ENCODE measurements around the gene TTC12.

TTC12 gene

DNA sequence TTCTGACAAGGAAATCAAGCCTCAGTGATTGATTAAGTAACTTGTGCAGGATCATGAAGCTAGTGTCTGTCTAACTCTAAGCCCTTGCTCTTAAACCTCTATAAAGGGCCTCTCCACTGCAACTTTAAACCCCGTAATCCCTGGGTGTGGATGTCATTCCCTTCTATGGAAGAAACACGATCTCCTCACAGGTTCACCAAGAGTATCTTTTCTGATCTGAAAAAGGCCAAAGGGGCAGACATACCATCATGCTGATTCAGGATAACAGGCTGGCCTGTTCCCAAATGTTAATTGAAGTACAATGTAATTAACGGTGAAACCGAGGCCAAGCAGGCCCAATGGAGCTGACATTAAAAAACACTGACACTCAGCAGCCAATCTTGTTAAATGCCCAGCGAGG lies 17.1 kb downstream of the TTC12 start:
- DNase-seq, result no peak

DNA sequence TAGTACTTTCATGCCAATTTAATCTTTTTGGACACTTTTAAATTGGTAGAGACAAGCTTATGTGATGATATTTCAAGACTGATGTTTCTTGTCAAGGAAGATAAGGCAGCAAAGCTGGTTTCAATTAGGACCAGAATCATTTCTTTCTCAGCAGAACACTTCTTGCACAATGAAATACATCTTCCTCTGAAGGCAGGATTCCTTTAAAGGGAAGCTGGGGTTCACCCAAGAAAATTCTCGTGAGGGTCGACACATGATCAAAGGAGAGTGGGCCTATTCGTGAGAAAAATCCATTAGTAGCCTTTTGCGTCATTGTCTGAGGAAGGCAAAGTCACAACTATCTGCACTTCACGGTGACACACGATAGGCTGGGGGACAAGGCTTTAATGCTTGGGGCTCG lies 17.6 kb downstream of the TTC12 start:
- no peak for DNase-seq

DNA sequence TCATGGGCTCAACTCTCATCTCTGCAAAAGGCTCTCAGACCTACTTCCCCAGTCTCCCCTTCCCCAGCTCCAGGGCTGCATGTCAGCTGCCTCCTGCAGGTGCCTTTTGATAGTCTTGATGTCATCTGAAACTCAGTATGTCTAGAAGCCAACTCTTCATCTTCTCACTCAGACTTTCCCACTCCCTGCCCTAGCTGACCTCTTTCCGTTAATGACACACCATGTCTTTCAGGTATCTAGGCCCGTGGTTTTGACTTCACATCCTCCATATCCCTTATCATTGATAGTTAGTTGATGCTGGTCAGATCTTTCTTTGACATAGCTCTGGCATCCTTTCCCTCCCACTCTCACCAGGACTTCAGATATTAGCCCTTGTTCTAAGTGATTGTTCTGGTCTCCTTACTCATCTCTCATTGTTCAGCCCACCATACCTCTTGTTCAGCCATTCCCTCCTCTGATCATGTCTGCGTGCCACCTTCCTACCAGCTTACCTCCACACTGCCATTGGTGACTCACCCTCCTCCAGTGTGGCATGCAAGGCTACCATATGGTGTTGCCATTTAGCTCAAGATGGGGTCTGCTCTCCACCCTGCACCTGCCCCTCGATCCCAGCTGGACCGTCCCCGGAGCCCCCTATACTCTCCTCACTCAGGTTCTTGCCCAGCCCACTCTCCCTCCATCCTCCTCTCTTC lies 18.4 kb downstream of the TTC12 start:
- no peak for DNase-seq

GRCh38 chr11:113334183-113334582 lies 19.8 kb downstream of the TTC12 start:
- DNase-seq, result no peak

- DNase-seq, result peak; percentile 22
These were observed 24.3 kb downstream of the TTC12 start for GRCh38 chr11:113338730-113339129.

GRCh38 chr11:113339929-113340589 lies 25.7 kb downstream of the TTC12 start:
- peak; percentile 82 for DNase-seq

DNA sequence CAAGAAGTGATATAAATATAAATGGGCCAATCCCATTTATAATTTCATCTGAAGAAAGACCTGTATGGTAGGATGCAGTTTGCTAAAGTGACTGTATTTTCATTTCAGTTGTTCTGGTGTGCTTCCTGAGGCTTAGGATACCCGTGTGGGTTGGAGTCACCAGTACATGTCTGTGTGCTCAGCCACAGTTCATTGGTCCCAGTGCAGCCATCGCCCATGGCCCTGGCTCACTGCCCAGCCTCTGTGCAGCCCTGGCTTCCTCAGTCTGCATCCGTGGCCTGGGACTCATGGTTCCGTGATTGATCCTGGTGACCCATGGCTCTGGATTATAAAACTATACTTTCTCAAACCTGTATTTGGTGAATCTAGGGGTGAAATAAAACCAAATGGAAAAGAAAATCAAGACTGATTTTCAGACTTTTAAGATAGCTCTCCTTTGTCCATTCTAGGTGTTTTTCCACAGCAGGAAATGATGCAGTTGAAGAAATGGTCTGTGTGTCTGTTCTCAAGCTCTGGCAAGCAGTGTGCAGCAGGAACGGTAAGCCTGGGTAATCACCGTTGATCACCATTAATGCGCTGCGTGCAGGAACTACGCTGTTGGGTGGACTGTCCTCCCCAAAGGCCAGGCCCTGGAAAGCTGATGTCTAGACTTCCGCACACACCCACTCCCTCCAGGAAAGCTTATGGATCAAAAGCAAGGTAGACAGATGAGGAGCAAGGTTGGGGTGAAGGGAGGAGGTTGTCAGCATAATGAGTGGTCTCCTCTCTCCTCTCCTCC lies 27.2 kb downstream of the TTC12 start:
- DNase-seq, result peak; percentile 15

DNA sequence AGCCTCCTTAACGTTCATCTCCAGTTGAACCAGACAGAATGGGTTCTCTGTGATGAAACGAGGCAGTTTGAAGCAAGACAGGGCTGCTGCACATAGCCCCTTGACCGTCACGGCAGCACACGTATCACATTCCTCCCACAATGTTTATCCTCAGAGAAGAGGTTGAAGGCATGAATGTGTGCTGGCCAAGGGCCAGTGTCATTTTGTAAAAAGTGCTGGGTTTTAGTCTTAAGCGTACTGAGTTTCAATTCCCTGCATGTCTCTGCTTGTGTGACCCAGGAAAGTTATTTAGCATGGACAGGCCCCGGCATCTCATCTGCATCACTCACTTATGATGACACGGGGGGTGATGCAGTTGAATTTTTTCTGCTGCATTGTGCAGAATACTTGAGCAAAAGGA lies 31.6 kb downstream of the TTC12 start:
- no peak for DNase-seq

DNA sequence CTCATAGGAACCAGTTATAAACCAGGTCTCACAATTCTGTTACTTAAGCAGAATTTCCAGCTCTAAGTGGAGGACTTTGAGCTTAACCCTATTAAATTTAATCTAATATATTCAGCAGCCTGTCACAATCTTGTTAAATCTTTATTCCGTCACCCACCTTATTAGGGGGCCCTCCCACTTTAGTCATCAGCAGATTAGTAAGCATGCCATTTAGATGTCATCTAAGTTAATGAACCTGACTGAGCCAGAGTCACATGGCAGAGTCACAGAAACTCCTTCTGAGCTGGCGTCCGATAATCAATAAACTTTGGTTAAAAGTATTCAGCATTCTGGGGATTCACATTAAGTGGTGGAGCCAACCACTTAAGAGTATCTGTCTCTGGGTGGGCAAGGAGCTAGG lies 35.1 kb downstream of the TTC12 start:
- no peak for DNase-seq

- peak; percentile 22 for DNase-seq
These were observed 36.1 kb downstream of the TTC12 start for GRCh38 chr11:113350336-113351067.

DNA sequence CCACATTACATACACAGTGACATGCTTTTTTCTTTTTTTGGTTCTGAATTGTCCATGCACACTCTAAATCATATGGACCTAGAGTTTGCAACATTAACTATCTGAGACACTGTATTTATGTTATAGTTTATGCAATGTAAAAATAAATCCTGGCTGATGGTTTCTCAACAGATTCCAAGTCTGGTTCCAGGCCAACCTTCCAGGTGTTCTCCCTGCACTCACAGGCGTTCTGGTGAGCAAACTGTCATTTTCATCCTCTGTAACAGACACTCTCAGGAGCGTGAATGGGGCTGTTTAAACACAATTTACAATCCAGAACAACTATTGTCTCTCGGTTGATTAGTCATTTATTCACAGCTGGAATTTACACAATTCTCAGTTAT lies 36.7 kb downstream of the TTC12 start:
- no peak for DNase-seq

DNA sequence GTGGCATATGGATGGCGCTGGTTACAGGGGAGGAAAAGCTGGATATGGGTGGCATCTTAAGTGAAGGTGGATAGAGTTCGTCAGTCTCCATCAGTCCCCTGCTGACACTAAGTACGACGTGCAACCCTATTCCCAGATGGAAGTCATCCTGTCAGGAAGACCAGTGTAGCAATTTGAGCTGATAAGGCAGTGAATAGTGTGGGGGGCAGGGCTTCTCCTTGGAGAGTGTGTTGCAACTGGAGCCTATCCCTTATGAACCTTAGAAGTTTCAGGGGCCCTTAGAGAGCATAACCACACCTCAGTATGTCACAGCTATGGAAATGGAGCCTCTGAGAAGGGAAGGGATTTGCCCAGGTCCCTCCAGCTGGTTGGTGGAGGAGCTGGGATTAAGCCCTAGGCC lies 37.1 kb downstream of the TTC12 start:
- DNase-seq, result no peak

DNA sequence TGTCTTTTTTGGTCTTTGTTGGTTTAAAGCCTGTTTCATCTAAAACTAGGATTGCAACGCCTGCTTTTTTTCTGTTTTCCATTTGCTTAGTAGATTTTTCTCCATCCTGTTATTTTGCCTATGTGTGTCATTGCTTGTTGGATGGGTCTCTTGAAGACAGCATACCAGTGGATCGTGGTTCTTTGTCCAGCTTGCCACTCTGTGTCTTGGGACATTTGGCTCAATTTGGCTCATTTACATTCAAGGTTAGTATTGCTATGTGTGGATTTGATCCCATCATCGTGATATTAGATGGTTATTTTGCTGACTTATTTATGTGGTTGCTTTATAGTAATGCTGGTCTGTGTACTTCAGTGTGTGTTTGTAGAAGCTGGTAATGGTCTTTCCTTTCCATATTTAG lies 41.8 kb downstream of the TTC12 start:
- no peak for DNase-seq

DNA sequence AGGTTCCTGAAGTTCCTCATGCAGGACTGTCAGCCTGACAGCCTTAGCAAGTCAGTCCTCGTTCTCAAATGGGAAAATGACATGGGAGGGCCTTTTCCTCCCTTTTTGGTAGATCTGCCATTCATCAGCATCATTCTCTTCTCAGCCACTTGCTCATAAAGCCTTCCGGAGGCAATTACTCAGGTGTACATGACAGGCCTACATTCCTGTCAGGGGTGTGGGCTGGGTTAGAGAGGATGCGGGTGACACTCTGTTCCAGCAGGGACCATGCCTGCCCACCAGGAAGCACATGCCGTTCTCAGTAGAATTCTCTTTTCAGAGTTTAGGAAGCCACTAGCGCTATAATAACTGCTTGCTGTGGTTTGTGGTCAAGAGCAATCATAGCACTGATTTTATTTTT lies 49.0 kb downstream of the TTC12 start:
- DNase-seq, result no peak

- DNase-seq, result no peak
These were observed 49.7 kb downstream of the TTC12 start for GRCh38 chr11:113363996-113364641.

DNA sequence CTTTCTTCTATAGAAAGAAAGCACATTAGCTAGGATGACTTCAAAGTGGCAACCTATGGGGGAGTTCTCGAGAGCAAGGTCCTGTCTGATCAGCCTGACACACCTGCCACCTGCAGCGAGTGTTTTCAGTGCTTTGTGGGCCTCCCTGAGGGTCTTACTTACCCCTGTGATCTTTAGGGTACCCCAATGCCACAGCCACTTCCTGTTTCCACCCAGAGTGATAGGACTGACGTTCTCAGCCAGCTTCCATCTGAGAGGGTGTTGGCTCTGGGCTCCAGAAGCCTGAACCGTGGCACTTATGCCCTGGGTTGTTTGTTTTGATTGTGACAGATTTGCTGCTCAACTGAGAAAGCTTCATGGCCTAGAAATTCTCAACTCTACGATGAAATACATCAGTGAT lies 51.5 kb downstream of the TTC12 start:
- DNase-seq, result peak; percentile 67

DNA sequence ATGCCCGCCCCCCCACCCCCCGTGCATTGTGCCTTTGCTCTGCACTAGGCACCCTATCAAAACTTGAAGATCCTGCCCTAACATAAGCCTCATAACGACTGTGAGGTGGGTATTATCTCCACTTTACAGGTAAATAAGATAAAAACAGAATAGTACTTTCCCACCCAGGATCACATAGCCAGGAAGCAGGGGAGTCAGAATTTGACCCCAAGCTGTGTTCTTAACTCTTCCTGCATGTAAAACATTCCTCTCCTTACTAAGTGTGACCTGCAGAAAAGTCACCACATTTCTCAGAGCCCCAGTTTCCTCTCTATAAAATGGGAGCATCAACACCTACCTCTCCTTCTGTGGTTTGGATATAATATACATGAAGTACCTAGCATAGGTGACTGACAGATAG lies 55.0 kb downstream of the TTC12 start:
- no peak for DNase-seq

DNA sequence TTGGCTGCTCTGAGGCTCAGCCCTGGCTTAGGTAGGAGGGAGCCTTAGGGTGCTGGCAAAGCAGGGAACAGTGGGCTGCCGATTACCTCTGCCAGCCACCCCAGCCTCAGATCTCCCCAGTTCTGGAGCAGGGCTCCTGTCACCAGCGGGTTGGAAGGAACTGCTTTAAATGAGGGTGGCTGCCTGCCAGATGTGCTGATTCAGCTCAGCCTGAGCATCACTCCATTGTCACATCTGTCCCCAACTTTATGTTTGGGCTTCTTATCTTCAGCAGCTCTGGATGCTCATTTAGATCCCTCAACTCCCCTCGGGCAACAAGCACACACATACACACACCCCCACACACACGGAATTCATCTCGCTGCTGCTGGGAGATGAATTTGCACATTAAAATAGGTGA lies 56.3 kb downstream of the TTC12 start:
- no peak for DNase-seq

DNA sequence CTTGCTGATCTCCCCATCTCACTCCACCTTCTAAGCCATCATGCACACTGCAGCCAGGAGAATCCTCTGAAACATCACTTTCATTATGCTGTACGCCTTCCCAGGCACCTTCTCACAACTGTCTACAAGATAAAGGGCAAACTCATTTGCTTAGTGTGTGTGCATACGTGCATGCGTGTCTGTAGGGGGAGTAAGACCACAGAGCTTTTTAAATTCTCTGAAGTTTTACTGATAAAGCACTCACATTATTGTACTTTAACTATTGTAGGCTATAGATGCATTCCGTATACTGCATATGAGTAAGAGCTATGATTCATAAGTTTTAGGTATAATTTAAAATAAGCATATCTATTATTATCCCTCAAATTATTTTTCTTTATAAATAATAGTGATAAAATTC lies 57.9 kb downstream of the TTC12 start:
- DNase-seq, result no peak

GRCh38 chr11:113373306-113373705 lies 58.9 kb downstream of the TTC12 start:
- no peak for DNase-seq

GRCh38 chr11:113373981-113374560 lies 59.7 kb downstream of the TTC12 start:
- DNase-seq, result no peak

GRCh38 chr11:113375402-113375801 lies 61.0 kb downstream of the TTC12 start:
- DNase-seq, result no peak

DNA sequence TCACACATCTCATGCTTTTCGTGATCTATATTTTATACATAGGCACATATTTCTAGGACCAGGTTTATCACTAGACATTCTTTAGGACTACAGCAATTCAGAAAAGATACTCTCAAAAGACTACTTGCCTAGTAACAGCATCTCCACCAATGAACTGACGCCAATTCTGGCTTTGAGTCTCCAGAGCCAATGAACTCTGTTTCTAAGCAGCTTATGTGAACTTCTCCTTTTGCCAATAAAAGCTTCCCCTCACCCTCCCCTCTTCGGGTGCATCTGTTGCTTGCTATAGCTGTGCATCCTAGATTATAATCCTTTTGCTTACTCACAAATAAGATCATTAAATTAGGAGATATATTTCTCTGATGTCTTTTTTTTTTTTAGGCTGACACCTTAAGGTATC lies 61.8 kb downstream of the TTC12 start:
- DNase-seq, result no peak

All from NCI-H510A treated with DMSO at 0.1 percent for 48 hours (cell line).